Mucosa of rectum (tissue), 2 donors: ENCODE results near the gene FAR2.

Experiments
- H3K27ac ChIP-seq, 2 donors: one replicate each; pipeline ENCODE4 v1.7.0; 2013; ENCODE audit warnings: inconsistent platforms in 2 of 2, low read depth in 2 of 2, low read length in 2 of 2
- H3K27me3 ChIP-seq, 2 donors: one replicate each; pipeline ENCODE4 v1.7.0; 2013; ENCODE audit warnings: low read length in 2 of 2; ENCODE audit not compliant: control insufficient read depth in 2 of 2, insufficient read depth in 2 of 2
- H3K36me3 ChIP-seq, 2 donors: one replicate each; pipeline ENCODE4 v1.7.0; 2013; ENCODE audit warnings: low read length in 2 of 2; ENCODE audit not compliant: control insufficient read depth in 2 of 2, insufficient read depth in 2 of 2
- H3K4me1 ChIP-seq, 2 donors: one replicate each; pipeline ENCODE4 v1.7.0; 2013; ENCODE audit warnings: low read length in 2 of 2, mild to moderate bottlenecking in 1 of 2; ENCODE audit not compliant: control insufficient read depth in 2 of 2, insufficient read depth in 2 of 2
- H3K4me3 ChIP-seq, 2 donors: one replicate each; pipeline ENCODE4 v1.7.0; 2013; ENCODE audit warnings: low read length in 2 of 2
- H3K9ac ChIP-seq, 2 donors: one replicate each; pipeline ENCODE4 v1.7.0; 2013; ENCODE audit warnings: low read length in 2 of 2, low read depth in 1 of 2, mild to moderate bottlenecking in 1 of 2
- H3K9me3 ChIP-seq, 2 donors: one replicate each; pipeline ENCODE4 v1.7.0; 2013; ENCODE audit warnings: low read length in 2 of 2; ENCODE audit not compliant: control insufficient read depth in 2 of 2
- donor health status: healthy.
- donor health status: Normal muscosa, but diverticular disease.

FAR2 gene

DNA sequence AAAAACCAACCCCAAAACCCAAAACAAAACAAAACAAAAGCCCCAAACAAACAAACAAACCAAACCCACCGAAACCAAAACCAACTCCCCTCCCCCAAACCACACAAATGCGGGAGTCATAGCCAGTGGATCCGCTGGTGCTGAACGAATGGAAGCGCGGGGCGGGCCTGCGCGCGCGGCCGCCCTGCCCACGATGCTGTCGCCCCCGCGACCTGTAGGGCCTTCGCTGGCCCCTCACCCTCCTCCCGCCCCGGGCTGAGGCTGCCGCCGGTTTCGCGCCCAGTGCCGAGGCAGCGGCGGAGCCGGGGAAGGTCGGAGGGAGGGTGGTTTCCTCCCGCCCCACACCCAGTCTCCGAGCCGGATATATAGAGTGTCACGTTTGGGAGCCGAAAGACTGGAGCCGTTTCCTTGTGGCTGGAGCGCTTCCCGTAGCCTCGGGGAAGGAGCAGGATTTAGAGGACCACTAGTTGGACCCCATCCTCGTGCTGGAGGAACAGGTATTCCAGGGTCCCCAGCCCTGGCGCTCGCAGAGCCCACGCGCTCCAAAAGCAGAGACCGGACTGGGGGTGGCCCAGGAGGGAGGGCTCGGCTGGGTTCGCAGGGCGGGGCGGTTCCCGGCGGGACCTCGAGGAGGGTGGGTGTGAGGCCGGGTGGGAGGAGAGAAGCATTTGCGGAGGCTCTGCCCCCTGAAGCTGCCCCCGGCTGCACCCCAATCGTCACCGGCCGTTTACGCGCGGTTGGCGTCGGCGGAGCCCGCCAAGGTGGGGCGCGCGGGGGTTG, at the start of gene FAR2:
Gene FAR2, plus strand, starts transcription at position 368 of the 780 bp plus-strand sequence. CDS start 121,172 bp downstream, outside the sequence.
- Histone ChIP-seq H3K4me1 (peaks cover 18 to 19% of the 10 kb centered on the region in 2 donors), H3K27me3 (no peaks in the 10 kb centered on the region), H3K4me3 (peak within 1 kb of the TSS; percentile 88 to 91), H3K36me3 (no peaks in the 10 kb centered on the region), H3K27ac (peak within 1 kb of the TSS; percentile 88 to 92), H3K9ac (peak within 1 kb of the TSS; percentile 82 to 93), H3K9me3 (no peaks in the 10 kb centered on the region)

- no peak overlapping the region for H3K9ac ChIP-seq
- H3K27ac ChIP-seq, result peak overlapping the region; percentile 19 to 48
- H3K4me1 ChIP-seq, result peaks cover 0 to 8% of the 10 kb centered on the region in 2 donors
- no peaks in the 10 kb centered on the region for H3K27me3 ChIP-seq
- H3K9me3 ChIP-seq, result no peaks in the 10 kb centered on the region
- H3K4me3 ChIP-seq, result no peak overlapping the region
- H3K36me3 ChIP-seq, result no peaks in the 10 kb centered on the region
Measured at GRCh38 chr12:29102741-29103140, 46.3 kb upstream of the FAR2 start.

GRCh38 chr12:29103539-29103974, 45.5 kb upstream of the FAR2 start:
- Histone ChIP-seq H3K4me3 (peak overlapping the region in 1 of 2 donors; percentile 49), H3K27me3 (no peaks in the 10 kb centered on the region), H3K9ac (no peak overlapping the region), H3K36me3 (no peaks in the 10 kb centered on the region), H3K4me1 (peaks cover 0 to 8% of the 10 kb centered on the region in 2 donors), H3K9me3 (no peaks in the 10 kb centered on the region), H3K27ac (peak overlapping the region; percentile 19 to 56)

- Histone ChIP-seq H3K27me3 (no peaks in the 10 kb centered on the region), H3K4me1 (peaks cover 0 to 8% of the 10 kb centered on the region in 2 donors), H3K27ac (peak overlapping the region; percentile 20 to 56), H3K36me3 (no peaks in the 10 kb centered on the region), H3K4me3 (no peak overlapping the region), H3K9me3 (no peaks in the 10 kb centered on the region), H3K9ac (no peak overlapping the region)
Measured at GRCh38 chr12:29104516-29104915, 44.6 kb upstream of the FAR2 start.

GRCh38 chr12:29110506-29111442, 38.3 kb upstream of the FAR2 start:
- Histone ChIP-seq H3K4me1 (no peaks in the 10 kb centered on the region), H3K36me3 (no peaks in the 10 kb centered on the region), H3K27me3 (no peaks in the 10 kb centered on the region), H3K27ac (no peak overlapping the region), H3K9me3 (no peaks in the 10 kb centered on the region), H3K4me3 (no peak overlapping the region), H3K9ac (no peak overlapping the region)

GRCh38 chr12:29113101-29113500, 36.0 kb upstream of the FAR2 start:
- no peaks in the 10 kb centered on the region for H3K36me3 ChIP-seq
- H3K4me3 ChIP-seq, result no peak overlapping the region
- no peaks in the 10 kb centered on the region for H3K9me3 ChIP-seq
- no peak overlapping the region for H3K27ac ChIP-seq
- H3K27me3 ChIP-seq, result no peaks in the 10 kb centered on the region
- no peak overlapping the region for H3K9ac ChIP-seq
- H3K4me1 ChIP-seq, result no peaks in the 10 kb centered on the region

GRCh38 chr12:29116414-29116813, 32.7 kb upstream of the FAR2 start:
- H3K4me3 ChIP-seq, result no peak overlapping the region
- no peaks in the 10 kb centered on the region for H3K4me1 ChIP-seq
- H3K27me3 ChIP-seq, result no peaks in the 10 kb centered on the region
- no peak overlapping the region for H3K27ac ChIP-seq
- no peaks in the 10 kb centered on the region for H3K36me3 ChIP-seq
- no peak overlapping the region for H3K9ac ChIP-seq
- H3K9me3 ChIP-seq, result no peaks in the 10 kb centered on the region

DNA sequence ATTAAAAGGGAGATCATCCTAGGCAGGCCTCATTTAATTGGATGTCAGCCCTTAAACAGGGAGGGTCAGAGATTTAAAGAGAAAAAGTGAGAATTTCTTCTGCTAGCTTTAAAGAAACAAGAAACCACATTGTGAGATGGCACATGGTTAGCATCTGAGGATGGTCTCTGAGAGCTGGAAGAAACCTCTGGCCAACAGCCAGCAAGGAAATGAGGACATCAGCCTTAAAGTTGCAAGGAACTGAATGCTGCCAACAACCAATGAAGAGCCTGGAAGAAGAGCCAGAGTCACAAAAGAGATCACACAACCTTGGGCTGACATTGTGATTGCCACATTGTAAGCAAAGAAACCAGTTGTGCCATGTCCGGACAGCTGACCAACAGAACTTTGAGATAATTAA, 17.5 kb upstream of the FAR2 start:
- Histone ChIP-seq H3K27me3 (no peaks in the 10 kb centered on the region), H3K4me1 (no peaks in the 10 kb centered on the region), H3K9ac (no peak overlapping the region), H3K9me3 (no peaks in the 10 kb centered on the region), H3K36me3 (no peaks in the 10 kb centered on the region), H3K4me3 (no peak overlapping the region), H3K27ac (no peak overlapping the region)

GRCh38 chr12:29132316-29132715, 16.8 kb upstream of the FAR2 start:
- H3K9ac ChIP-seq, result no peak overlapping the region
- H3K4me3 ChIP-seq, result no peak overlapping the region
- no peak overlapping the region for H3K27ac ChIP-seq
- H3K27me3 ChIP-seq, result no peaks in the 10 kb centered on the region
- H3K9me3 ChIP-seq, result no peaks in the 10 kb centered on the region
- no peaks in the 10 kb centered on the region for H3K4me1 ChIP-seq
- no peaks in the 10 kb centered on the region for H3K36me3 ChIP-seq

GRCh38 chr12:29133181-29133580, 15.9 kb upstream of the FAR2 start:
- no peak overlapping the region for H3K9ac ChIP-seq
- H3K27me3 ChIP-seq, result no peaks in the 10 kb centered on the region
- no peak overlapping the region for H3K4me3 ChIP-seq
- H3K27ac ChIP-seq, result no peak overlapping the region
- H3K4me1 ChIP-seq, result no peaks in the 10 kb centered on the region
- no peaks in the 10 kb centered on the region for H3K9me3 ChIP-seq
- H3K36me3 ChIP-seq, result no peaks in the 10 kb centered on the region
